Mesendoderm (in vitro differentiated cells): ENCODE data around the gene TMEM150B.
A peak's percentile ranks its signal among the peaks of the same experiment; 100 is the strongest.

Experiments
- DNase-seq: peaks from one replicate; pipeline ENCODE4 v3.0.0; 2013
- H2AK5ac ChIP-seq: 2 replicates; pipeline ENCODE4 v1.6.1; 2013; ENCODE audit warnings: low read length, inconsistent platforms
- H2BK120ac ChIP-seq: 2 replicates; pipeline ENCODE4 v1.6.1; 2013; ENCODE audit warnings: low read depth, mild to moderate bottlenecking, low read length, moderate library complexity, mixed read lengths
- H2BK15ac ChIP-seq: replicated peaks from 2 replicates; pipeline ENCODE4 v1.6.1; 2013; ENCODE audit warnings: low read depth, mild to moderate bottlenecking, moderate library complexity
- H2BK5ac ChIP-seq: 2 replicates; pipeline ENCODE4 v1.6.1; 2013; ENCODE audit warnings: low read length, inconsistent platforms
- H3K18ac ChIP-seq: 2 replicates; pipeline ENCODE4 v1.6.1; 2013; ENCODE audit warnings: mild to moderate bottlenecking, low read length, mixed read lengths
- H3K23ac ChIP-seq: one replicate; pipeline ENCODE4 v1.6.1; 2013; ENCODE audit warnings: low read length
- H3K27ac ChIP-seq: 2 replicates; pipeline ENCODE4 v1.5.1; 2013; ENCODE audit warnings: low read depth, mild to moderate bottlenecking, inconsistent platforms, low read length, moderate library complexity
- H3K27me3 ChIP-seq: 2 replicates; pipeline ENCODE4 v1.6.1; 2013; ENCODE audit warnings: low read length, control low read depth, mild to moderate bottlenecking, inconsistent platforms; ENCODE audit not compliant: insufficient read depth, poor library complexity
- H3K36me3 ChIP-seq: 2 replicates; pipeline ENCODE4 v1.6.1; 2013; ENCODE audit warnings: low read length, inconsistent platforms; ENCODE audit not compliant: control insufficient read depth, insufficient read depth
- H3K4ac ChIP-seq: one replicate; pipeline ENCODE4 v1.6.1; 2013; ENCODE audit warnings: low read depth, mild to moderate bottlenecking, low read length, moderate library complexity
- H3K4me1 ChIP-seq: 2 replicates; pipeline ENCODE4 v1.6.1; 2013; ENCODE audit warnings: low read depth, low read length, inconsistent platforms; ENCODE audit not compliant: control insufficient read depth
- H3K4me2 ChIP-seq: 2 replicates; pipeline ENCODE4 v1.6.1; 2013; ENCODE audit warnings: low read length
- H3K4me3 ChIP-seq: 2 replicates; pipeline ENCODE4 v1.5.1; 2013; ENCODE audit warnings: mild to moderate bottlenecking, low read length
- H3K56ac ChIP-seq: one replicate; pipeline ENCODE4 v1.6.1; 2013; ENCODE audit warnings: low read length
- H3K79me1 ChIP-seq: 2 replicates; pipeline ENCODE4 v1.6.1; 2013; ENCODE audit warnings: low read length, inconsistent platforms
- H3K79me2 ChIP-seq: 2 replicates; pipeline ENCODE4 v1.6.1; 2013; ENCODE audit warnings: mild to moderate bottlenecking, low read length; ENCODE audit not compliant: control insufficient read depth, insufficient read depth
- H3K9ac ChIP-seq: 2 replicates; pipeline ENCODE4 v1.6.1; 2013; ENCODE audit warnings: low read length, inconsistent platforms
- H4K5ac ChIP-seq: one replicate; pipeline ENCODE4 v1.6.1; 2013; ENCODE audit warnings: low read length
- H4K8ac ChIP-seq: one replicate; pipeline ENCODE4 v1.6.1; 2013; ENCODE audit warnings: low read depth, mild to moderate bottlenecking, control low read depth, low read length, moderate library complexity
- WGBS: extraction: QIAGEN DNeasy Blood & Tissue Kit; methylation state at CpG from one replicate; pipeline ENCODE4 v1.1.7; 2013; ENCODE audit warnings: low lambda C conversion rate, missing lambda C conversion rate; ENCODE audit not compliant: insufficient coverage; ENCODE audit errors: extremely low coverage; 5-methylcytosine and 5-hydroxymethylcytosine counted together

Gene TMEM150B

GRCh38 chr19:55369653-55370304, 44.6 kb upstream of the TMEM150B start:
- peaks cover 2% of the 10 kb centered on the region for H3K4me1 ChIP-seq
- H3K79me1 ChIP-seq, result no peaks in the 10 kb centered on the region
- H3K27ac ChIP-seq, result peak overlapping the region; percentile 86
- H3K4ac ChIP-seq, result peak overlapping the region; percentile 49
- no peak overlapping the region for H4K8ac ChIP-seq
- no peak overlapping the region for H2AK5ac ChIP-seq
- peak overlapping the region; percentile 29 for H3K18ac ChIP-seq
- no peaks in the 10 kb centered on the region for H3K79me2 ChIP-seq
- H2BK5ac ChIP-seq, result no peak overlapping the region
- H3K9ac ChIP-seq, result peak overlapping the region; percentile 44
- no peak overlapping the region for H2BK15ac ChIP-seq
- peaks cover 3% of the 10 kb centered on the region for H3K27me3 ChIP-seq
- H4K5ac ChIP-seq, result no peak overlapping the region
- H2BK120ac ChIP-seq, result no peak overlapping the region
- no CpG with 5 or more reads among the region's 59 CpGs for WGBS
- peak overlapping the region; percentile 71 for H3K56ac ChIP-seq
- peak; percentile 92 for DNase-seq
- H3K36me3 ChIP-seq, result no peaks in the 10 kb centered on the region
- no peak overlapping the region for H3K23ac ChIP-seq
- H3K4me3 ChIP-seq, result peak overlapping the region; percentile 20
- peak overlapping the region; percentile 86 for H3K4me2 ChIP-seq

GRCh38 chr19:55368701-55369563, 43.8 kb upstream of the TMEM150B start:
- H3K27ac ChIP-seq, result no peak overlapping the region
- H2BK5ac ChIP-seq, result no peak overlapping the region
- peak overlapping the region; percentile 61 for H3K9ac ChIP-seq
- H3K36me3 ChIP-seq, result no peaks in the 10 kb centered on the region
- no peak overlapping the region for H2BK120ac ChIP-seq
- peak; percentile 65 for DNase-seq
- peak overlapping the region; percentile 9 for H3K56ac ChIP-seq
- H3K27me3 ChIP-seq, result peaks cover 3% of the 10 kb centered on the region
- peak overlapping the region; percentile 24 for H3K23ac ChIP-seq
- H3K18ac ChIP-seq, result peak overlapping the region; percentile 5
- no peaks in the 10 kb centered on the region for H3K4me1 ChIP-seq
- no peaks in the 10 kb centered on the region for H3K79me2 ChIP-seq
- H2BK15ac ChIP-seq, result no peak overlapping the region
- no CpG with 5 or more reads among the region's 54 CpGs for WGBS
- H3K4ac ChIP-seq, result no peak overlapping the region
- H3K4me3 ChIP-seq, result no peak overlapping the region
- no peak overlapping the region for H2AK5ac ChIP-seq
- H3K4me2 ChIP-seq, result peak overlapping the region; percentile 22
- no peaks in the 10 kb centered on the region for H3K79me1 ChIP-seq
- H4K5ac ChIP-seq, result no peak overlapping the region
- no peak overlapping the region for H4K8ac ChIP-seq

GRCh38 chr19:55368106-55368505, 43.0 kb upstream of the TMEM150B start:
- no peak overlapping the region for H3K4me3 ChIP-seq
- no peak overlapping the region for H4K8ac ChIP-seq
- no peak overlapping the region for H3K18ac ChIP-seq
- no peak overlapping the region for H3K23ac ChIP-seq
- no CpG with 5 or more reads among the region's 16 CpGs for WGBS
- H2BK15ac ChIP-seq, result no peak overlapping the region
- no peak overlapping the region for H3K4ac ChIP-seq
- no peak overlapping the region for H2AK5ac ChIP-seq
- H2BK5ac ChIP-seq, result no peak overlapping the region
- no peak overlapping the region for H3K27ac ChIP-seq
- H3K4me1 ChIP-seq, result no peaks in the 10 kb centered on the region
- H2BK120ac ChIP-seq, result no peak overlapping the region
- DNase-seq, result no peak
- no peak overlapping the region for H3K56ac ChIP-seq
- H3K36me3 ChIP-seq, result no peaks in the 10 kb centered on the region
- peaks cover 3% of the 10 kb centered on the region for H3K27me3 ChIP-seq
- no peak overlapping the region for H3K9ac ChIP-seq
- no peak overlapping the region for H4K5ac ChIP-seq
- no peaks in the 10 kb centered on the region for H3K79me2 ChIP-seq
- no peak overlapping the region for H3K4me2 ChIP-seq
- H3K79me1 ChIP-seq, result no peaks in the 10 kb centered on the region

GRCh38 chr19:55366790-55367189, 41.6 kb upstream of the TMEM150B start:
- H4K5ac ChIP-seq, result no peak overlapping the region
- H2BK15ac ChIP-seq, result no peak overlapping the region
- no peaks in the 10 kb centered on the region for H3K4me1 ChIP-seq
- H3K4me2 ChIP-seq, result no peak overlapping the region
- no peaks in the 10 kb centered on the region for H3K79me2 ChIP-seq
- H3K36me3 ChIP-seq, result no peaks in the 10 kb centered on the region
- no CpG with 5 or more reads among the region's 3 CpGs for WGBS
- H3K79me1 ChIP-seq, result no peaks in the 10 kb centered on the region
- no peak overlapping the region for H2BK5ac ChIP-seq
- no peak overlapping the region for H3K9ac ChIP-seq
- no peak overlapping the region for H2BK120ac ChIP-seq
- H3K27me3 ChIP-seq, result peaks cover 3% of the 10 kb centered on the region
- no peak overlapping the region for H3K27ac ChIP-seq
- H4K8ac ChIP-seq, result no peak overlapping the region
- H2AK5ac ChIP-seq, result no peak overlapping the region
- no peak overlapping the region for H3K4me3 ChIP-seq
- no peak overlapping the region for H3K23ac ChIP-seq
- no peak overlapping the region for H3K18ac ChIP-seq
- H3K4ac ChIP-seq, result no peak overlapping the region
- DNase-seq, result no peak
- no peak overlapping the region for H3K56ac ChIP-seq

GRCh38 chr19:55365964-55366363, 40.8 kb upstream of the TMEM150B start:
- H4K5ac ChIP-seq, result no peak overlapping the region
- no peak overlapping the region for H2BK15ac ChIP-seq
- no peak overlapping the region for H2AK5ac ChIP-seq
- no peaks in the 10 kb centered on the region for H3K79me1 ChIP-seq
- no peak overlapping the region for H4K8ac ChIP-seq
- H3K4me2 ChIP-seq, result no peak overlapping the region
- no peak overlapping the region for H3K27ac ChIP-seq
- no peaks in the 10 kb centered on the region for H3K4me1 ChIP-seq
- DNase-seq, result no peak
- no peaks in the 10 kb centered on the region for H3K79me2 ChIP-seq
- no CpG with 5 or more reads among the region's 19 CpGs for WGBS
- no peak overlapping the region for H3K4me3 ChIP-seq
- no peak overlapping the region for H2BK5ac ChIP-seq
- H3K27me3 ChIP-seq, result peaks cover 1% of the 10 kb centered on the region
- H2BK120ac ChIP-seq, result no peak overlapping the region
- H3K9ac ChIP-seq, result no peak overlapping the region
- no peak overlapping the region for H3K23ac ChIP-seq
- no peak overlapping the region for H3K4ac ChIP-seq
- H3K56ac ChIP-seq, result no peak overlapping the region
- H3K18ac ChIP-seq, result no peak overlapping the region
- no peaks in the 10 kb centered on the region for H3K36me3 ChIP-seq
